HG03039 (cell line): ENCODE measurements around the gene CD37.
"Not testable (repeated sequence)": the region's sequence is repeated elsewhere in the genome, so short reads cannot be mapped to it uniquely, and the experiment has no call there.

ENCODE experiments used
- ATAC-seq: cut with Tn5 transposase; IDR thresholded peaks from one replicate; pipeline ENCODE4 v1.9.1; 2021; ENCODE audit warnings: mild to moderate bottlenecking, moderate library complexity; ENCODE audit not compliant: unreplicated experiment

The CD37 gene

DNA sequence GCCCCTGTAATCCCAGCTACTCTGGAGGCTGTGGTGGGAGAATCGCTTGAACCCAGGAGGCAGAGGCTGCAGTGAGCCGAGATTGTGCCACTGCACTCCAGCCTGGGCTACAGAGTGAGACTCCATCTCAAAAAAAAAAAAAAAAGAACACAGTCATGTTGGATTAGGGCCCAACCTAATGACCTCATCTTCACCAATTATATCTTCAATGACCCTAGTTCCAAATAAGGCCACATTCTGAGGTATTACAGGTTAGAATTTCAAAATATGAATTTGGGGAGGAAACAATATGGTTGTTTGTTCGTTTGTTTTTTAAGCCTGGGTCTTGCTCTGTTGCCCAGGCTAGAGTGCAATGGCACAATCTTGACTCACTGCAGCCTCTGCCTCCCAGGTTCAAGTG is 38.0 kb downstream of the CD37 start:
- not testable (repeated sequence) for ATAC-seq

DNA sequence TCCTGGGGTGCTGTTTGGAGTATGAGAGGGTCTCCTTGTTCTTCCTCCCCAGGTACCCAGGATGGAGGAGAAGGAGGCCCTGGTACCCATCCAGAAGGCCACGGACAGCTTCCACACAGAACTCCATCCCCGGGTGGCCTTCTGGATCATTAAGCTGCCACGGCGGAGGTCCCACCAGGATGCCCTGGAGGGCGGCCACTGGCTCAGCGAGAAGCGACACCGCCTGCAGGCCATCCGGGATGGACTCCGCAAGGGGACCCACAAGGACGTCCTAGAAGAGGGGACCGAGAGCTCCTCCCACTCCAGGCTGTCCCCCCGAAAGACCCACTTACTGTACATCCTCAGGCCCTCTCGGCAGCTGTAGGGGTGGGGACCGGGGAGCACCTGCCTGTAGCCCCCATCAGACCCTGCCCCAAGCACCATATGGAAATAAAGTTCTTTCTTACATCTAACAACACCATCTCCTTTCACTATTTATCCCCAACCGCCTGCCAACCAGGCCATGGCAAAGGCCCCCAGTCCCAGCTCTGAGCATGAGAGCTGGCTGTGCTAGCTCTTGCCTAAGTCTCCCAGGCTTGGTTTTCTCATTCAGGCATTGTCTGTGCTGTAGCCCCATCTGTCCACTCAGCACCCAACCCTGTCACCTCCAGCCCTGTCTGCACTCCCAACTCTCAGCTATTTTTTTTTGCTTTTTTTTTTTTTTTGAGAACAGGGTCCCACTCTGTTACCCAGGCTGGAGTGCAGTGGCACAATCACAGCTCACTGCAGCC is 39.6 kb downstream of the CD37 start:
- no peak for ATAC-seq

DNA sequence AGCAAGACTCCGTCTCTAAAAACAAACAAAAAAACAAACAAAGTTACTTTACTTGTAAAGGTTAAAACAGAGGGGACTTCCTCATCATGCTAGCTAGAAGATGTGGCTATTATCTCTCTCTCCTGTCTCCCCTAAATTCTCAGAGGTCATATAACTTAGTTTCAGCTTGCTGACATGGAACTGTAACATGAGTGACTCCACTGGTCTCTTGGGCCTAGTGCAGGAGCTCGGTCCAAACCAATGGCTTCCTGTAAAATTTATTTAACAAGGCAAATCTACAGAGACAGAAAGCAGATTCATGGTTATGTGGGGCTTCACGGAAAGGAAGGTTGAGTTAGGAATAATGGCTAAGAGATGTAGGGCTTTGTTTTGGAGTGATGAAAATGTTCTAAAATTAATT is 43.3 kb downstream of the CD37 start:
- no peak for ATAC-seq

DNA sequence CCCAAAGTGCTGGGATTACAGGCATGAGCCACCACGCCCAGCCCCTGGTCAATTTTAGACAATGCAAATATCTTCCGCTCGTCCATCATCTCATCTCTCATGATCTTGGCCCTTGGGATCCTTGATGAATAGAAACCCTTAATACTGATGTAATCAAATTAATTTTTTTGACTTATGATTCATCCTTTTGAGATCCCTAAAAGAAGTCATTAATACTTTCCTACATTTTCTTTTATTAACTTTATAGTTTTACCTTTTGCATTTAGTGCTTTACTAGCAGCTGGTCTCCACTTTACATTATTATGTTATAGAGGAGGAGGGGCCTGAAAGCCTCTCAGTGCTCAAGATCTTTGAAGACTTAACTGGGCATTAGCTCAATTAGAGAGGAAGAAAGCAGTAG is 45.2 kb downstream of the CD37 start:
- ATAC-seq = no peak

DNA sequence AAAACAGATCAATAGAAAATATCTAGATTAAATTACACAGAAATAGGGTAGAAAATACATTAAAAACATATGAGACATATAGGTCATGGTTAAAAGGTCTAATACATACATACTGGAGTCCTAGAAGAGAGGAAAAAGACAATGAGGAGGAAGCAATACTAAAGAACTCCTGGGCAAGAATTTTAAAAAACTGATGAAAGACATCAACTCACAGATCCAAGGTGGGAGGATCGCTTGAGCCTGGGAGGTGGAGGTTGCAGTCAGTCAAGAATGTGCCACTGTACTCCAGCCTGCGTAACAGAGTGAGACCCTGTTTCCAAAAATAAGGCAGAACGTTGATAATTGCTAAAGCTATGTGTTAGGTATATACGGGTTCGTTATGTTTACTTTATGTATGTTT is 47.4 kb downstream of the CD37 start:
- ATAC-seq = no peak

DNA sequence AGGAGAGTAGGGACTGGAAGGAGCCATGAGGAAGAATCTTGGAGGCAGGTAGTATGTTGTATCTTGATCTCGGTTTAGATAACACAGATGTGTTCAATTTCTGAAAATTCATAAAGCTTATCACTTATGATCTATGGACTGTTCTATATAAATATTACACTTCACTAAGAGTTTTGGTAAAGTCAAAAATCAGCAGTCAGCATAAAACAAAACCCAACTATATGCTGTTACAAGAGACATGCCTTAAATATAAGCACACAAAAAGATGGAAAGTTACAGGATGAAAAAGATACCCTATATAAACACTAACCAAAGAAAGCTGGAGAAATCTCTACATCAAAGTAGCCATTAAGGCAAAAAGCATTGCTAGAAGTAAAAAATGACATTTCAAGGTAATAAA is 48.4 kb downstream of the CD37 start:
- no peak for ATAC-seq

DNA sequence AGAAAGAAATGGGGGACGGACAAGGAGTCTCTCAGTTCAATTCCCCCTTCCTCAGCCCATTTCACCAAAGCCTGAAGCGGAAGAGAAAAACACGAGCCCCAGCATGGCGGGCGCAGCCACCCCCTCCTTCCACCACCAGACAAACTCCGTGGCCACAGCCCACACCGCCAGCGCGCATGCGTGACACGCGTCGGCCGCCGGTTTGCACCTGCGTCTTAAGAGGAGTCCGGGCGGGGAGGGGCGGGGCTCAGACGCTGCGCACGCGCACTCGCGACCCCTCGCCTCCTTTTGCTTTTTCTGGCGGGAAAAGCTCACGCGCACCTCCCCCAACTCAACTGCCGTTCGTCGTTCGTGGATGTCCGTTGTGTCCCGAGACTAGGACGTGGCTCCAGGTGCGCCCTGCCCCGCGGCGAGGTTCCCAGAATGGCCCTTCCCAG is 52.7 kb downstream of the CD37 start, which contains the start of gene KASH5:
Gene KASH5, plus strand, starts transcription at position 314 of the 437 bp plus-strand sequence. CDS start 2,635 bp downstream, outside the sequence.
- ATAC-seq = no peak

DNA sequence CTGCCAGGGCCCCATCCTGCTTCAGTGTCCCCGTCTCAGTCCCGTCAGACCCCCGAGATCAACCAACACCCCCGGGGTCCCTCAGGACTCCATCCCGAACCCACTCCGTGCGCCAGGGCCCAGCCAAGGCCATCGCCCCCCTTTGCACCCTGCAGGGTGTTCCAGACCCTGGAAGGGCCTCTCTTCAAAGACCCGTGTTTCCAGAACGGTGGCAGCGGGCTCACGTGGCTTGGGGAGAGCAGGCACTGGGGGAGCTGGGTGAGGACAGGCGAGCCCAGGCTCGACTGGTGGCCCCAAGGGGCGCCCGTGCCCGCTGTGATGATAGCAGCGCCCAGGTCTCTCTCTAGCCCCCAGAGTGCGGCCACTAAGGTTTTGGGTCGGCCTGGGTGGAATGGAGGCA is 54.2 kb downstream of the CD37 start:
- ATAC-seq = no peak
